ENCODE measurements around the gene TEAD1.

- TF ChIP-seq CTCF (optimal IDR thresholded peaks at IDR 0.05 in 1 of 3, IDR thresholded peaks at IDR 0.05 in 1 of 3, conservative IDR thresholded peaks at IDR 0.05 in 1 of 3; ENCODE audit: extremely low read depth in 1 of 3, insufficient read depth in 2 of 3, low read length in 3 of 3) (no peak), EZH2 (IDR thresholded peaks at IDR 0.05; ENCODE audit: low read length) (no peak)
Measured at GRCh38 chr11:12810568-12810894, 136.3 kb downstream of the TEAD1 start.
